GM10266 (cell line): Measurements from ENCODE around the gene NDUFB2.
"Not testable (repeated sequence)": the region's sequence is repeated elsewhere in the genome, so short reads cannot be mapped to it uniquely, and the experiment has no call there.

Experiments
- DNase-seq: peaks from one replicate; pipeline ENCODE4 v3.0.0; 2012; ENCODE audit errors: extremely low spot score
- CTCF ChIP-seq: IDR thresholded peaks from 2 replicates; pipeline ENCODE4 v1.5.1; 2012; ENCODE audit warnings: mild to moderate bottlenecking, low read depth; ENCODE audit not compliant: control insufficient read depth, insufficient read depth; ENCODE audit errors: missing control alignments

Gene NDUFB2

DNA sequence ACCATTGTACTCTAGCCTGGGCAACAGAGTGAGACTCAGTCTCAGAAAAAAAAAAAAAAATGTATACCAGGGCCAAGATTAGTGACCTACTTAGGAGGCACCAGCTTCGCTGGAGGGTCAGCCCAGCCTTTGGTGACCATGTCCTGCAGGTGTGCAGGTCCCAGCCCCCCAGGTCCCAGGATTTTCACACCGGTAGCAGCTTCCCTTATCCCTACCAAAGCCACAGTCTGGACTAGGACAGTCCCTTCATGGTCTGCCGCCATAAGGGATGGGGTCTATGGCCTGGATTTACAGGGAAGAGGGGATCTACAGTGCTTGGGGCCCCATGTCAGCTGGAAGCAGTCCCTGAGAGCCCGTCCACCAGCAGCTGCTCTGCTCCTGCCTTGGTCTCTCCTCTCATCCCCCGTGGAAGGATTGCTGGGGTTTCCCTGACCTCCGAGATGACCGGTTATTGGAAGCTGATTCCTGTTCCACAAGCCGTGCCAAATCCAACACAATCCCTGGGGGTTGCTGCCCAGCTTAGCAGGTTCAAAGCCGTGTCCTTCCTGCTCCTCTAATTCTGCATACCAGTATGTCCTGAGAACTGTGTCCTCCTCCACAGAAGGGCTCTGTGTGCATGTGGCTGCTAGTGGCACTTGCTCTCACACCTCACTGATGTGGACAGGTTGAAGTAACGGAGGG is 11.0 kb upstream of the NDUFB2 start:
- DNase-seq: no peak
- TF ChIP-seq CTCF: no peak

GRCh38 chr7:140686921-140687320 is 9.6 kb upstream of the NDUFB2 start:
- no peak for DNase-seq
- TF ChIP-seq CTCF: no peak

DNA sequence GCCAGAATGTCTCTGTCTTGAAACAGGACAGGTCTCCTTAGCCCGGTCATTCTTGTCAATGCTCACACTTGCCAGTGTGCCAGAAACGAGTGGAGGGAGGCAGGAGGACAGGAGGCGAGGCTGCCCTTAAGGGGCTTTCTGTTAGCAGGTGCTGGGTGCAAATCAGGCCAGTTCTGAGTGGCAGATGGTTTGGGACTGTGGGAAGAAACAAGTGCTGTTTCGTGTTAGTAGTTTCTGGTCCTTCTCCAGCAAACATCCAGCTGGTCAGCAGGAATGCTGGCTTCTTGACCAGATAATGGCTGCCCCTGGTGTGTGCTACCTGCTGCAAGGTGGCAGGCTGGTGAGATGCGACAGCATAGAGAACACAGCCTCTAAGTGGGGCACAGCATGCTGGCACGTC is 8.2 kb upstream of the NDUFB2 start:
- no peak for TF ChIP-seq CTCF
- DNase-seq: no peak

DNA sequence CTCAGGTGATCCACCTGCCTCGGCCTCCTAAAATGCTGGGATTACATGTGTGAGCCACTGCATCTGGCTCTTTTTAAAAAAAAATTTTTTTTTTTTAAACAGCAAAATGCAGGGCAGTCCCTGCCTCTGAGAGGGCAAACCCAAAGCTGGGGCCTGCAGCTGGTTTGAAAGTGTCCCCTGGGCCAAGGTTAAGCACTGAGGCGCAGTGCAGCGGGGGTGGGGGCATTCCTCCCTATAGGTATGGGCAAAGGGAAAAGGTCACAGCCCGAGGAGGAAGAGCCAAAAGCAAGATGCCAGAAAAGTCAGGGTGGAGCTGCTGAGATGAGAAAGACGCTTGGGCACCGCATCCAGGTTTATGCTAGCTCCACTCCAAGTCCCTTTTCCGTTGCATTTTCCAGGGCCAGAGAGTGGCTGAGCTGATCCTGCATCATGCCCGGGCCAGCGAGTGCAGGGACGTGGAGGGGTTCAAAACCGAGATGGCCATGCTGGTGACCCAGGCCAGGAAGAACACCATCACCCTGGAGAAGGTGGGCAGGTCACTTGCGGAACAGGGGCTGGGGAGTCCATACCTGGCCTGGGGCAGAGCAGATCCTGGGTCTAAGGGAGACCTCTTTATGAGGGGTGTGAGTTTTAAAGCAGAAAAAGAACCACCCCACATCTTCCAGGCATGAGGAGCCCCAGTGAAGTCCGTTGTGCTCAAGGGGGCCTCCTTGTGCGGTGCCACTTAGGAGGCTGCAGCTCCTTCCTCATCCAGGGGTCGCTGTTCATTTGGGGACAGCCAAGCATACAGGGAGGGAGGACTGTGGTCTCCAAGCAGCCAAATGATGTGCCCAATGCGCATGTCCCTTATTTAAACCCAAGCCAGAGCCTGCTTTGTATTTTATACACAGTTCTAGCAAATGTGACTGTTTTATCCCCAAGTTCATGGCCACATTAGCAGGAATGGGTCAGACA is 7.0 kb upstream of the NDUFB2 start:
- no peak for TF ChIP-seq CTCF
- DNase-seq: no peak

GRCh38 chr7:140691376-140692045 is 5.0 kb upstream of the NDUFB2 start:
- TF ChIP-seq CTCF: no peak
- no peak for DNase-seq

- not testable (repeated sequence) for DNase-seq
Measured at GRCh38 chr7:140693849-140694248, 2.7 kb upstream of the NDUFB2 start.

DNA sequence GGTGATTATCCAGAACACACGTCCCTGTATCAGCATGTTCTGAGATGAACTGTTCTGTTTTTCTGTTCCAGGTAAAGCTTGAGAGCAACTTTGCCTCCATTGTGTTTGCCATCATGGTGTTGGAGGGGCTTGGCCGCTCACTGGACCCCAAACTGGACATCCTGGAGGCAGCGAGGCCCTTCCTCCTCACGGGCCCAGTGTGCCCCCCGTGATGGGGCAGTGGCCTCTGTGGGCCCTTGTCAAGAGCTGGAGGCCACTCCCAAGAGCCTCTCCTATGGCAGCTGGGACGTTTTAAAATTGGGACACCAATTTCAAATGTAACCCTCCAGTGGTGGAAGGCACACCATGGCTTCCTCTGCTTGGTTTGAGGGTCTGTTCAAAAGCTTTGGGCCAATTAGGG is 1.9 kb upstream of the NDUFB2 start:
- TF ChIP-seq CTCF: no peak
- no peak for DNase-seq
